ENCODE measurements around the gene NAALADL2.

NAALADL2 gene

DNA sequence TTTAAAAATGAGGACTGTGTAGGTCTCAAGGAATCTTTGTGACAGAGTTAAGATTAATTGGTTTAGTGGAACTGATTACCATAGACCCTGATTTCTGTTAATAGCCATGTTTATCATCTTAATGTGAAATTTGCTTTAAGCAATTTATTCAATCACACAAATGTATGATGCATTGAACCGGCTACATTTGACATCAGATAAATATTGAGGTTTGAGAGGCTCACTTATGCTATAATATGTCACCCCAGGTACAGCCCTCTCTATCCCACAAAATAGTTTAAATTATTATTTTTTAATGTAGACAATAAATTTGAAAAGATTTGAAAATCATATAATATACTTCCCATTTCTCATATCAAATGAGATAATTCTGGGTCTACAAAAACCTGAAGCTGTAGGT lies 413.3 kb downstream of the NAALADL2 start:
- Histone ChIP-seq H3K9ac (ENCODE audit: low read length) (peak overlapping the region; percentile 67), H4K20me1 (ENCODE audit: insufficient read depth, low read length) (no peaks in the 10 kb centered on the region), H2AFZ (ENCODE audit: low read length) (no peak overlapping the region), H3K27ac (ENCODE audit: low read depth, low read length, poor library complexity, severe bottlenecking) (peak overlapping the region; percentile 65), H3K4me2 (ENCODE audit: low read length) (peak overlapping the region; percentile 41), H3K4me3 (ENCODE audit: low read depth, low read length, poor library complexity, severe bottlenecking) (peak overlapping the region; percentile 64), H3K27me3 (ENCODE audit: insufficient read depth, low read length) (no peaks in the 10 kb centered on the region), H3K9me3 (ENCODE audit: low read length) (no peaks in the 10 kb centered on the region), H3K9me2 (ENCODE audit: low read depth, low read length) (no peaks in the 10 kb centered on the region), H3F3A (ENCODE audit: insufficient read depth, low read length) (no peaks in the 10 kb centered on the region), H3K79me2 (ENCODE audit: insufficient read depth, low read length) (peaks cover 21% of the 10 kb centered on the region), H3K4me1 (ENCODE audit: insufficient read depth, low read length, severe bottlenecking) (peaks cover 18% of the 10 kb centered on the region), H3K36me3 (ENCODE audit: insufficient read depth, low read length) (peaks cover 12% of the 10 kb centered on the region; the same call in 1 of the 2 replicates)
- no peak for TF ChIP-seq EZH2 (IDR thresholded peaks at IDR 0.05; ENCODE audit: borderline replicate concordance, low read length)
- TF ChIP-seq, protein P1, sequence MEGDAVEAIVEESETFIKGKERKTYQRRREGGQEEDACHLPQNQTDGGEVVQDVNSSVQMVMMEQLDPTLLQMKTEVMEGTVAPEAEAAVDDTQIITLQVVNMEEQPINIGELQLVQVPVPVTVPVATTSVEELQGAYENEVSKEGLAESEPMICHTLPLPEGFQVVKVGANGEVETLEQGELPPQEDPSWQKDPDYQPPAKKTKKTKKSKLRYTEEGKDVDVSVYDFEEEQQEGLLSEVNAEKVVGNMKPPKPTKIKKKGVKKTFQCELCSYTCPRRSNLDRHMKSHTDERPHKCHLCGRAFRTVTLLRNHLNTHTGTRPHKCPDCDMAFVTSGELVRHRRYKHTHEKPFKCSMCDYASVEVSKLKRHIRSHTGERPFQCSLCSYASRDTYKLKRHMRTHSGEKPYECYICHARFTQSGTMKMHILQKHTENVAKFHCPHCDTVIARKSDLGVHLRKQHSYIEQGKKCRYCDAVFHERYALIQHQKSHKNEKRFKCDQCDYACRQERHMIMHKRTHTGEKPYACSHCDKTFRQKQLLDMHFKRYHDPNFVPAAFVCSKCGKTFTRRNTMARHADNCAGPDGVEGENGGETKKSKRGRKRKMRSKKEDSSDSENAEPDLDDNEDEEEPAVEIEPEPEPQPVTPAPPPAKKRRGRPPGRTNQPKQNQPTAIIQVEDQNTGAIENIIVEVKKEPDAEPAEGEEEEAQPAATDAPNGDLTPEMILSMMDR (IDR thresholded peaks at IDR 0.05; ENCODE audit: low read length): no peak

DNA sequence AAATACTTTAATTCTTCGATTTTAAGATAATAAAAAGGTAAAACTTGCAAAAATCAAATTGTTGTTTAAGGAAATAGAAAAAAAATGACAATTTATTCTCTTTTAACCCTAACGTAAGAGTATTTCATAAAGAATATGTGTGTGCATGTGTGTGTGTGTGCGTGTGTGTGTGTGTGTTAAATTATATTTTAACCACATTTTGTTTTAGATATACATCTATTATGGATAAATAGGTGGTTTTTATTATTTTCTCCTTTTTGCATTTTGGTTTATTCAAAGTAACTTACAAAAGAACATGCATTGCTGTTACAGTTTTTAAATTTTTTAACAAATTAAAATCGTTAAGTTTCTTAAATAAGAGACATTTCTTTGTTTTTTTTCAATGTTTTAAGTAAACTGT lies 414.4 kb downstream of the NAALADL2 start:
- Histone ChIP-seq H3K27ac (ENCODE audit: low read depth, low read length, poor library complexity, severe bottlenecking) (peak overlapping the region; percentile 65), H2AFZ (ENCODE audit: low read length) (no peak overlapping the region), H3K27me3 (ENCODE audit: insufficient read depth, low read length) (no peaks in the 10 kb centered on the region), H3K4me2 (ENCODE audit: low read length) (peak overlapping the region; percentile 41), H3K36me3 (ENCODE audit: insufficient read depth, low read length) (peaks cover 12% of the 10 kb centered on the region; the same call in 1 of the 2 replicates), H3K4me3 (ENCODE audit: low read depth, low read length, poor library complexity, severe bottlenecking) (peak overlapping the region; percentile 64), H3K9me3 (ENCODE audit: low read length) (no peaks in the 10 kb centered on the region), H3K9ac (ENCODE audit: low read length) (peak overlapping the region; percentile 67), H3K9me2 (ENCODE audit: low read depth, low read length) (no peaks in the 10 kb centered on the region), H3K79me2 (ENCODE audit: insufficient read depth, low read length) (peaks cover 21% of the 10 kb centered on the region), H3K4me1 (ENCODE audit: insufficient read depth, low read length, severe bottlenecking) (peaks cover 18% of the 10 kb centered on the region), H3F3A (ENCODE audit: insufficient read depth, low read length) (no peaks in the 10 kb centered on the region), H4K20me1 (ENCODE audit: insufficient read depth, low read length) (no peaks in the 10 kb centered on the region)
- TF ChIP-seq, protein P1 (IDR thresholded peaks at IDR 0.05; ENCODE audit: low read length): no peak
- TF ChIP-seq EZH2 (IDR thresholded peaks at IDR 0.05; ENCODE audit: borderline replicate concordance, low read length): no peak

DNA sequence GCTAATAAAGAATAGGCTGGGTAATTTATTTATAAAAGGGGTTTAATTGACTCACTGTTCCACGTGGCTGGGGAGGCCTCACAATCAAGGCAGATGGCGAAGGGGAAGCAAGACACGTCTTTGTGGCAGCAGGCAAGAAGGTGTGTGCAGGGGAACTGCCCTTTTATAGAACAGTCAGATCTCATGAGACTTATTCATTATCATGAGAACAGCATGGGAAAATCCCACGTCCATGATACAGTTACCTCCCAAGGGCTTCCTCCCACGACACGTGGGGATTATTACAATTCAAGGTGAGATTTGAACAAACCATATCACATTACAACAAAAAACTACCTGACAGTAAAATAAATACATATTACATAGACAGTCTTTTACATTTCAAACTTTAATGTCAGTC lies 414.9 kb downstream of the NAALADL2 start:
- Histone ChIP-seq H3K9me2 (ENCODE audit: low read depth, low read length) (no peaks in the 10 kb centered on the region), H4K20me1 (ENCODE audit: insufficient read depth, low read length) (no peaks in the 10 kb centered on the region), H3K9me3 (ENCODE audit: low read length) (no peaks in the 10 kb centered on the region), H3F3A (ENCODE audit: insufficient read depth, low read length) (no peaks in the 10 kb centered on the region), H2AFZ (ENCODE audit: low read length) (0 out of 2 replicates have a peak overlapping the region, but pooled peaks have one; percentile 57), H3K36me3 (ENCODE audit: insufficient read depth, low read length) (peaks cover 12% of the 10 kb centered on the region; the same call in 1 of the 2 replicates), H3K4me1 (ENCODE audit: insufficient read depth, low read length, severe bottlenecking) (peaks cover 18% of the 10 kb centered on the region), H3K79me2 (ENCODE audit: insufficient read depth, low read length) (peaks cover 21% of the 10 kb centered on the region), H3K4me3 (ENCODE audit: low read depth, low read length, poor library complexity, severe bottlenecking) (peak overlapping the region; percentile 64), H3K27ac (ENCODE audit: low read depth, low read length, poor library complexity, severe bottlenecking) (peak overlapping the region; percentile 65), H3K9ac (ENCODE audit: low read length) (peak overlapping the region; percentile 67), H3K27me3 (ENCODE audit: insufficient read depth, low read length) (no peaks in the 10 kb centered on the region), H3K4me2 (ENCODE audit: low read length) (peak overlapping the region; percentile 41)
- TF ChIP-seq, protein P1 (IDR thresholded peaks at IDR 0.05; ENCODE audit: low read length): no peak
- TF ChIP-seq EZH2 (IDR thresholded peaks at IDR 0.05; ENCODE audit: borderline replicate concordance, low read length): no peak

Measured in OCI-LY1 (cell line).